WTC11 (cell line): ENCODE measurements around the gene AQP7. TPM values are rescaled to one million over a fixed set of nuclear protein-coding genes. Genes with fewer than 3 reads are reported as not detected.

Source experiments
- ATAC-seq: fragments of 200-7000 bp; cut with Tn5 transposase; 2 replicates; pipeline ENCODE4 v1.10.0; 2021; ENCODE audit warnings: mild to moderate bottlenecking, moderate library complexity
- CTCF ChIA-PET: fragments of 300-600 bp; sonication (Branson Sonifier 250); formaldehyde crosslinking; loops from one replicate; lab custom pipeline; 2021; ENCODE audit warnings: antibody characterized with exemption; lab: Charles Lee
- POLR2A ChIA-PET: fragments of 350-600 bp; sonication (Branson Sonifier 250); formaldehyde crosslinking; loops from one replicate; lab custom pipeline; 2021; ENCODE audit warnings: antibody characterized with exemption; lab: Charles Lee
- DNase-seq: peaks from one replicate; pipeline ENCODE4 v3.0.0; 2021; ENCODE audit warnings: low spot score
- H3K27ac Mint-ChIP-seq: 2 replicates; pipeline ENCODE4 v1.8.0; 2021; ENCODE audit warnings: mixed read lengths
- H3K27me3 Mint-ChIP-seq: 2 replicates; pipeline ENCODE4 v1.8.0; 2021; ENCODE audit warnings: low read depth, mild to moderate bottlenecking, moderate library complexity, mixed read lengths
- H3K36me3 Mint-ChIP-seq: 2 replicates; pipeline ENCODE4 v1.8.0; 2021; ENCODE audit warnings: mixed read lengths
- H3K4me1 Mint-ChIP-seq: 2 replicates; pipeline ENCODE4 v1.8.0; 2022; ENCODE audit warnings: mixed read lengths
- H3K4me3 Mint-ChIP-seq: 2 replicates; pipeline ENCODE4 v1.8.0; 2021; ENCODE audit warnings: mild to moderate bottlenecking, moderate library complexity, mixed read lengths
- H3K9me3 Mint-ChIP-seq: 2 replicates; pipeline ENCODE4 v1.8.0; 2021; ENCODE audit warnings: mixed read lengths
- EMX1 ChIP-seq: fragments of 250-450 bp; sonication (Bioruptor Pico); IDR thresholded peaks from 2 replicates; pipeline ENCODE4 v1.8.0; 2021; ENCODE audit warnings: mild to moderate bottlenecking
- GRHL2 ChIP-seq: fragments of 250-450 bp; sonication (Bioruptor Pico); IDR thresholded peaks from 2 replicates; pipeline ENCODE4 v1.8.0; 2022; ENCODE audit warnings: mild to moderate bottlenecking, moderate library complexity; ENCODE audit not compliant: insufficient replicate concordance, severe bottlenecking
- MYBL2 ChIP-seq: sonication (generic); formaldehyde crosslinking; IDR thresholded peaks from 2 replicates; pipeline ENCODE4 v1.8.1; 2023; ENCODE audit warnings: mild to moderate bottlenecking, moderate library complexity, missing genetic modification reagents
- NR1H2 ChIP-seq: sonication (generic); formaldehyde crosslinking; IDR thresholded peaks from 2 replicates; pipeline ENCODE4 v1.9.0; 2021; ENCODE audit warnings: mild to moderate bottlenecking, moderate library complexity, missing genetic modification reagents
- NR2C2 ChIP-seq: sonication (generic); formaldehyde crosslinking; IDR thresholded peaks from 2 replicates; pipeline ENCODE4 v1.8.0; 2022; ENCODE audit warnings: mild to moderate bottlenecking, missing genetic modification reagents
- PRRX2 ChIP-seq: fragments of 250-450 bp; sonication (Bioruptor Pico); IDR thresholded peaks from 2 replicates; pipeline ENCODE4 v1.8.0; 2021; ENCODE audit warnings: mild to moderate bottlenecking
- RORB ChIP-seq: fragments of 250-450 bp; sonication (Bioruptor Pico); IDR thresholded peaks from 2 replicates; pipeline ENCODE4 v1.9.0; 2021; ENCODE audit warnings: mild to moderate bottlenecking
- SOX15 ChIP-seq: fragments of 250-450 bp; sonication (Bioruptor Pico); IDR thresholded peaks from 2 replicates; pipeline ENCODE4 v1.9.0; 2021; ENCODE audit warnings: mild to moderate bottlenecking
- TEAD4 ChIP-seq: sonication (generic); formaldehyde crosslinking; IDR thresholded peaks from 2 replicates; pipeline ENCODE4 v1.8.0; 2022; ENCODE audit warnings: mild to moderate bottlenecking, missing genetic modification reagents
- ZBTB21 ChIP-seq: sonication (generic); formaldehyde crosslinking; IDR thresholded peaks from 2 replicates; pipeline ENCODE4 v1.8.1; 2023; ENCODE audit warnings: mild to moderate bottlenecking, missing genetic modification reagents, borderline replicate concordance
- ZMAT4 ChIP-seq: fragments of 250-450 bp; sonication (Bioruptor Pico); IDR thresholded peaks from 2 replicates; pipeline ENCODE4 v1.9.0; 2021; ENCODE audit warnings: mild to moderate bottlenecking
- total RNA-seq: library from RNA; stranded (reverse); gene quantifications from 3 replicates; pipeline ENCODE4 v1.2.3, GENCODE V29; 2021
- TF ChIP-seq, protein P1 (sequence below): fragments of 250-450 bp; sonication (Bioruptor Pico); IDR thresholded peaks from 2 replicates; pipeline ENCODE4 v1.9.0; 2021; ENCODE audit warnings: mild to moderate bottlenecking
- TF ChIP-seq, protein P2 (sequence below): sonication (generic); formaldehyde crosslinking; IDR thresholded peaks from 2 replicates; pipeline ENCODE4 v1.8.1; 2022; ENCODE audit warnings: low read depth, mild to moderate bottlenecking, moderate library complexity, missing genetic modification reagents, borderline replicate concordance
- TF ChIP-seq, protein P3 (sequence below): sonication (generic); formaldehyde crosslinking; IDR thresholded peaks from 2 replicates; pipeline ENCODE4 v1.8.0; 2022; ENCODE audit warnings: mild to moderate bottlenecking, missing genetic modification reagents
- TF ChIP-seq, protein P4 (sequence below): fragments of 250-450 bp; sonication (Bioruptor Pico); IDR thresholded peaks from 2 replicates; pipeline ENCODE4 v1.8.0; 2021; ENCODE audit warnings: mild to moderate bottlenecking

The AQP7 gene
- total RNA-seq, 1 experiment from 2014 or later = 0.17 TPM

DNA sequence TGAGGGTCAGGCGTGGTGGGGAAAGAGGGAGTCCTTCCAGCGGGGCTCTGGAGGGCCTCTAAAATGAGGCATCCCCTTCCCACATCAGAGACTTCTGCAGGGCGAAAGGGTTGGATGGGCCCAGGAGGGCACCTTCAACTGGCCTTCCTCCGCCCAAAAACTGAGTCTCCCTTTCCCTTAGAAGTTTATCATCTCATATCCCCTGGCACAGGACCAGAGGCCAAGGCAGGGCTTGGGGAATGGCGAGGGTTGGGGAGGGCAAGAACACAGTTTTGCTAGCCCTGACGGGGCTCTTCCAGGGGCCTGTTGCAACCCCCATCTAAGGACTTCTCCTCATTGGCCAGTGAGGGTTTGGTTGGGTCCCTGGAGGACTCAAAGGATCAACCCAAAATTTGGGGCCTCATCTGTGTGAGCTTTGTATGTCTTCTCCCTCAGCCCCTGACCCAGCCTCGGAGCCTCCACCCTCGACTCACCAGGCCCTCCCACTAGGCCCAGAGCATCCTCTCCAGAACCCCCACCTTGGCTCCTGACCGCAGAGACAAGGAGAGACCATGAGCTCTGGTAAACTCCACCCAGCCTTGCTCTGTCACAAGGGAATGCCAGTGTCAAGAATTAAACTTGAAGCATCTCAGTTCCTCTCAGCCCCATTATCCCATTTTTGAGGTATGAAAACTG, 24.1 kb downstream of the AQP7 start:
- CTCF ChIA-PET = interaction anchor here (5.0 kb wide), 1 partner anchor 74 kb away, joined by 43 read pairs; no protein-coding TSS in a partner anchor
- no peak overlapping the region for H3K27ac Mint-ChIP-seq
- H3K4me3 Mint-ChIP-seq = no peak overlapping the region
- no peaks in the 10 kb centered on the region for H3K36me3 Mint-ChIP-seq
- H3K9me3 Mint-ChIP-seq = no peaks in the 10 kb centered on the region
- H3K27me3 Mint-ChIP-seq = no peaks in the 10 kb centered on the region
- POLR2A ChIA-PET = no interaction called here
- peaks cover 37% of the 10 kb centered on the region for H3K4me1 Mint-ChIP-seq
- no peak for TF ChIP-seq RORB (CRISPR knock-in tag)
- no peak for TF ChIP-seq NR2C2 (CRISPR knock-in tag)
- no peak for TF ChIP-seq PRRX2 (CRISPR knock-in tag)
- TF ChIP-seq ZBTB21 (CRISPR knock-in tag) = no peak
- no peak for TF ChIP-seq GRHL2 (CRISPR knock-in tag)
- TF ChIP-seq, protein P1, sequence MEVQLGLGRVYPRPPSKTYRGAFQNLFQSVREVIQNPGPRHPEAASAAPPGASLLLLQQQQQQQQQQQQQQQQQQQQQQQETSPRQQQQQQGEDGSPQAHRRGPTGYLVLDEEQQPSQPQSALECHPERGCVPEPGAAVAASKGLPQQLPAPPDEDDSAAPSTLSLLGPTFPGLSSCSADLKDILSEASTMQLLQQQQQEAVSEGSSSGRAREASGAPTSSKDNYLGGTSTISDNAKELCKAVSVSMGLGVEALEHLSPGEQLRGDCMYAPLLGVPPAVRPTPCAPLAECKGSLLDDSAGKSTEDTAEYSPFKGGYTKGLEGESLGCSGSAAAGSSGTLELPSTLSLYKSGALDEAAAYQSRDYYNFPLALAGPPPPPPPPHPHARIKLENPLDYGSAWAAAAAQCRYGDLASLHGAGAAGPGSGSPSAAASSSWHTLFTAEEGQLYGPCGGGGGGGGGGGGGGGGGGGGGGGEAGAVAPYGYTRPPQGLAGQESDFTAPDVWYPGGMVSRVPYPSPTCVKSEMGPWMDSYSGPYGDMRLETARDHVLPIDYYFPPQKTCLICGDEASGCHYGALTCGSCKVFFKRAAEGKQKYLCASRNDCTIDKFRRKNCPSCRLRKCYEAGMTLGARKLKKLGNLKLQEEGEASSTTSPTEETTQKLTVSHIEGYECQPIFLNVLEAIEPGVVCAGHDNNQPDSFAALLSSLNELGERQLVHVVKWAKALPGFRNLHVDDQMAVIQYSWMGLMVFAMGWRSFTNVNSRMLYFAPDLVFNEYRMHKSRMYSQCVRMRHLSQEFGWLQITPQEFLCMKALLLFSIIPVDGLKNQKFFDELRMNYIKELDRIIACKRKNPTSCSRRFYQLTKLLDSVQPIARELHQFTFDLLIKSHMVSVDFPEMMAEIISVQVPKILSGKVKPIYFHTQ (CRISPR knock-in tag) = no peak
- no peak for TF ChIP-seq NR1H2 (CRISPR knock-in tag)
- no peak for TF ChIP-seq ZMAT4 (CRISPR knock-in tag)
- TF ChIP-seq SOX15 = no peak
- no peak for TF ChIP-seq MYBL2
- no peak for TF ChIP-seq TEAD4 (CRISPR knock-in tag)
- TF ChIP-seq, protein P2, sequence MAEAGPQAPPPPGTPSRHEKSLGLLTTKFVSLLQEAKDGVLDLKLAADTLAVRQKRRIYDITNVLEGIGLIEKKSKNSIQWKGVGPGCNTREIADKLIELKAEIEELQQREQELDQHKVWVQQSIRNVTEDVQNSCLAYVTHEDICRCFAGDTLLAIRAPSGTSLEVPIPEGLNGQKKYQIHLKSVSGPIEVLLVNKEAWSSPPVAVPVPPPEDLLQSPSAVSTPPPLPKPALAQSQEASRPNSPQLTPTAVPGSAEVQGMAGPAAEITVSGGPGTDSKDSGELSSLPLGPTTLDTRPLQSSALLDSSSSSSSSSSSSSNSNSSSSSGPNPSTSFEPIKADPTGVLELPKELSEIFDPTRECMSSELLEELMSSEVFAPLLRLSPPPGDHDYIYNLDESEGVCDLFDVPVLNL (CRISPR knock-in tag) = no peak
- TF ChIP-seq, protein P3, sequence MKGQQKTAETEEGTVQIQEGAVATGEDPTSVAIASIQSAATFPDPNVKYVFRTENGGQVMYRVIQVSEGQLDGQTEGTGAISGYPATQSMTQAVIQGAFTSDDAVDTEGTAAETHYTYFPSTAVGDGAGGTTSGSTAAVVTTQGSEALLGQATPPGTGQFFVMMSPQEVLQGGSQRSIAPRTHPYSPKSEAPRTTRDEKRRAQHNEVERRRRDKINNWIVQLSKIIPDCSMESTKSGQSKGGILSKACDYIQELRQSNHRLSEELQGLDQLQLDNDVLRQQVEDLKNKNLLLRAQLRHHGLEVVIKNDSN (CRISPR knock-in tag) = no peak
- TF ChIP-seq EMX1 = no peak
- DNase-seq = no peak
- ATAC-seq = no peak

DNA sequence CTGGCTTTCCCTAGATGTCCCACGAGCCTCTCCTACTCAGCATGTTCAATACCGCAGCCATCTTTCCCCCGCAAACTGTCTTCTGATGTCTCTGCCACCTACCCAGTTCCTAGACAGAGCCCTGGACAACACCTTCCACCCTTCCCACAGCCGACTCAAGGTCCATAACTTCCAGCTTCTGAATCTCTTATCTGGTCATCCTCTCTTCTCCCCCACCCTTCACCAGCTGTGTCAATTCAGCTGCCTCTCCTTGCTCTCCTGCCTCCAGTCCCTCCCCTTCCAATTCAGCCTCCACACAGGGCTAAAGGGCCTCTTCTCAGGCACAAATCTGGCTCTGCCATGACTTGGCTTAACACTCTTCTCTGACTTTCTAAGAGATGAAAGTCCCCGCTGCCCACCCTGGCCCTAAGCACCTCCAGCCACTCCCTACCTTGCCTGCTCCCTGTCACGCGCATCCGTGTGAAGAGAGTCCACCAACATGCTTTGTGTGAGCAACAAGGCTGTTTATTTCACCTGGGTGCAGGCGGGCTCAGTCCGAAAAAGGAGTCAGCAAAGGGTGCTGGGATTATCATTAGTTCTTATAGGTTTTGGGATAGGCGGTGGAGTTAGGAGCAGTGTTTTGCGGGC, 25.2 kb downstream of the AQP7 start:
- no peaks in the 10 kb centered on the region for H3K36me3 Mint-ChIP-seq
- H3K27ac Mint-ChIP-seq = no peak overlapping the region
- H3K4me3 Mint-ChIP-seq = no peak overlapping the region
- ChIA-PET POLR2A (no interaction called here), CTCF (interaction anchor here (1.0 to 6.4 kb wide), 3 partner anchors 27 to 76 kb away, joined by 4 to 110 read pairs (median 38); no protein-coding TSS in a partner anchor)
- ATAC-seq (no peak), DNase-seq (no peak)
- no peaks in the 10 kb centered on the region for H3K27me3 Mint-ChIP-seq
- H3K9me3 Mint-ChIP-seq = no peaks in the 10 kb centered on the region
- TF ChIP-seq, protein P4, sequence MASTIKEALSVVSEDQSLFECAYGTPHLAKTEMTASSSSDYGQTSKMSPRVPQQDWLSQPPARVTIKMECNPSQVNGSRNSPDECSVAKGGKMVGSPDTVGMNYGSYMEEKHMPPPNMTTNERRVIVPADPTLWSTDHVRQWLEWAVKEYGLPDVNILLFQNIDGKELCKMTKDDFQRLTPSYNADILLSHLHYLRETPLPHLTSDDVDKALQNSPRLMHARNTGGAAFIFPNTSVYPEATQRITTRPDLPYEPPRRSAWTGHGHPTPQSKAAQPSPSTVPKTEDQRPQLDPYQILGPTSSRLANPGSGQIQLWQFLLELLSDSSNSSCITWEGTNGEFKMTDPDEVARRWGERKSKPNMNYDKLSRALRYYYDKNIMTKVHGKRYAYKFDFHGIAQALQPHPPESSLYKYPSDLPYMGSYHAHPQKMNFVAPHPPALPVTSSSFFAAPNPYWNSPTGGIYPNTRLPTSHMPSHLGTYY = no peak
- H3K4me1 Mint-ChIP-seq = peaks cover 40% of the 10 kb centered on the region
